Neural crest cell (in vitro differentiated cells): ENCODE results near the gene HYAL3. TPM values are rescaled to one million over a fixed set of nuclear protein-coding genes. Genes with fewer than 3 reads are reported as not detected.

ENCODE experiments used
- DNase-seq: peaks from one replicate; pipeline ENCODE4 v3.0.0; 2021; ENCODE audit warnings: low read depth, mixed read lengths, low spot score
- H3K27ac Mint-ChIP-seq: one replicate; pipeline ENCODE4 v1.8.0; 2021; ENCODE audit warnings: mild to moderate bottlenecking, mixed read lengths; ENCODE audit not compliant: unreplicated experiment
- H3K27me3 Mint-ChIP-seq: 2 replicates; pipeline ENCODE4 v1.8.0; 2021; ENCODE audit warnings: low read depth, mild to moderate bottlenecking, mixed read lengths
- H3K36me3 Mint-ChIP-seq: 2 replicates; pipeline ENCODE4 v1.8.0; 2021; ENCODE audit warnings: low read depth, mild to moderate bottlenecking, mixed read lengths
- H3K4me1 Mint-ChIP-seq: 2 replicates; pipeline ENCODE4 v1.8.0; 2021; ENCODE audit warnings: mixed read lengths
- H3K4me3 Mint-ChIP-seq: one replicate; pipeline ENCODE4 v1.8.0; 2021; ENCODE audit warnings: mild to moderate bottlenecking, mixed read lengths
- H3K9me3 Mint-ChIP-seq: 2 replicates; pipeline ENCODE4 v1.8.0; 2021; ENCODE audit warnings: mixed read lengths
- total RNA-seq: library from RNA; stranded (reverse); gene quantifications from 2 replicates; pipeline ENCODE4 v1.2.1, GENCODE V29; 2021
- TF ChIP-seq, protein P1 (sequence below): fragments of 200-600 bp; sonication (generic); conservative IDR thresholded peaks from 2 replicates; pipeline ENCODE4 v1.5.0; 2021; ENCODE audit warnings: antibody characterized with exemption, mild to moderate bottlenecking

HYAL3 gene
- total RNA-seq, 1 donor from 2014 or later, result 4.4 TPM

DNA sequence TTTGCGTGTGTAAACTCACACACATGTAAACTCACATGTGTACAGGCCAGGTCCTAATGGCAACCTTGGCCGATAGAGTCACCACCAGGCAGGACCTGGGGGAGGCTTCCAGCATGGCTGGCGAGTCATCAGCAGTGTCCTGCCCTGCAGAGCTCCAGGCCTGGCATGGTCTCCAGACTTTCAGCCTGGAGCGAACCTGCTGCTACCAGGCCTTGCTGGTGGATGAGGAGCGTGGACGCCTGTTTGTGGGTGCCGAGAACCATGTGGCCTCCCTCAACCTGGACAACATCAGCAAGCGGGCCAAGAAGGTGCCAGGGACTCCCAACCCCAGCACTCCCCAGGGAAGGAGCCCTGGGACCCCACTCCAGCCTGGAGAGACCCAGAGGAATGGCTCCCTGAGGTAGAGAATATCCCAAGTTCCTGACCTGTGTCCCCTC lies 29.2 kb downstream of the HYAL3 start:
- DNase-seq, result no peak
- no peak overlapping the region for H3K27ac Mint-ChIP-seq
- peaks cover 36% of the 10 kb centered on the region for H3K4me1 Mint-ChIP-seq
- H3K27me3 Mint-ChIP-seq, result peaks cover 39% of the 10 kb centered on the region
- no peaks in the 10 kb centered on the region for H3K36me3 Mint-ChIP-seq
- TF ChIP-seq, protein P1, sequence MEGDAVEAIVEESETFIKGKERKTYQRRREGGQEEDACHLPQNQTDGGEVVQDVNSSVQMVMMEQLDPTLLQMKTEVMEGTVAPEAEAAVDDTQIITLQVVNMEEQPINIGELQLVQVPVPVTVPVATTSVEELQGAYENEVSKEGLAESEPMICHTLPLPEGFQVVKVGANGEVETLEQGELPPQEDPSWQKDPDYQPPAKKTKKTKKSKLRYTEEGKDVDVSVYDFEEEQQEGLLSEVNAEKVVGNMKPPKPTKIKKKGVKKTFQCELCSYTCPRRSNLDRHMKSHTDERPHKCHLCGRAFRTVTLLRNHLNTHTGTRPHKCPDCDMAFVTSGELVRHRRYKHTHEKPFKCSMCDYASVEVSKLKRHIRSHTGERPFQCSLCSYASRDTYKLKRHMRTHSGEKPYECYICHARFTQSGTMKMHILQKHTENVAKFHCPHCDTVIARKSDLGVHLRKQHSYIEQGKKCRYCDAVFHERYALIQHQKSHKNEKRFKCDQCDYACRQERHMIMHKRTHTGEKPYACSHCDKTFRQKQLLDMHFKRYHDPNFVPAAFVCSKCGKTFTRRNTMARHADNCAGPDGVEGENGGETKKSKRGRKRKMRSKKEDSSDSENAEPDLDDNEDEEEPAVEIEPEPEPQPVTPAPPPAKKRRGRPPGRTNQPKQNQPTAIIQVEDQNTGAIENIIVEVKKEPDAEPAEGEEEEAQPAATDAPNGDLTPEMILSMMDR, result no peak
- H3K4me3 Mint-ChIP-seq, result no peak overlapping the region
- H3K9me3 Mint-ChIP-seq, result no peaks in the 10 kb centered on the region

DNA sequence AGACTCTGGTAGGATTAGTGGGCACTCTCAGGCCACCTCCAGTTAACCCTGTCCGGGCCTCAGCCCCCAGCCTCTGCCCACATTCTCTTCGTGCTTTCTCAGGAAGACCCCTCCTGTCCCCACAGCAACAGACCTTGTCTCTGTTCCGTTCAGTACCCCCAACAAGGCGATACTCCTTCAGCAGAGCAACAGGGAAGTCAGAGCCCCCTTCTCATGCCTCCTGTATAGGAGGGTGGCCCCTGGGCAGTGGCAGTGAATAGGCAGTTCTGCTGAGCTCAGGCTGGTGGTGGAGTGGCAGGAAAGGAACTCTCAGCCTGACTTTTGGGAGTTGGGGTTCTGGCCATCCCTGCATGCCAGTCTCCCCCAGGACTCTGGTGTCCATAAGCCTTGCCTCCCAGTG lies 29.7 kb downstream of the HYAL3 start:
- no peak overlapping the region for H3K27ac Mint-ChIP-seq
- TF ChIP-seq, protein P1, result no peak
- H3K4me3 Mint-ChIP-seq, result peak overlapping the region; percentile 51
- DNase-seq, result no peak
- H3K4me1 Mint-ChIP-seq, result peaks cover 35% of the 10 kb centered on the region
- H3K36me3 Mint-ChIP-seq, result no peaks in the 10 kb centered on the region
- H3K9me3 Mint-ChIP-seq, result no peaks in the 10 kb centered on the region
- H3K27me3 Mint-ChIP-seq, result peaks cover 34% of the 10 kb centered on the region

DNA sequence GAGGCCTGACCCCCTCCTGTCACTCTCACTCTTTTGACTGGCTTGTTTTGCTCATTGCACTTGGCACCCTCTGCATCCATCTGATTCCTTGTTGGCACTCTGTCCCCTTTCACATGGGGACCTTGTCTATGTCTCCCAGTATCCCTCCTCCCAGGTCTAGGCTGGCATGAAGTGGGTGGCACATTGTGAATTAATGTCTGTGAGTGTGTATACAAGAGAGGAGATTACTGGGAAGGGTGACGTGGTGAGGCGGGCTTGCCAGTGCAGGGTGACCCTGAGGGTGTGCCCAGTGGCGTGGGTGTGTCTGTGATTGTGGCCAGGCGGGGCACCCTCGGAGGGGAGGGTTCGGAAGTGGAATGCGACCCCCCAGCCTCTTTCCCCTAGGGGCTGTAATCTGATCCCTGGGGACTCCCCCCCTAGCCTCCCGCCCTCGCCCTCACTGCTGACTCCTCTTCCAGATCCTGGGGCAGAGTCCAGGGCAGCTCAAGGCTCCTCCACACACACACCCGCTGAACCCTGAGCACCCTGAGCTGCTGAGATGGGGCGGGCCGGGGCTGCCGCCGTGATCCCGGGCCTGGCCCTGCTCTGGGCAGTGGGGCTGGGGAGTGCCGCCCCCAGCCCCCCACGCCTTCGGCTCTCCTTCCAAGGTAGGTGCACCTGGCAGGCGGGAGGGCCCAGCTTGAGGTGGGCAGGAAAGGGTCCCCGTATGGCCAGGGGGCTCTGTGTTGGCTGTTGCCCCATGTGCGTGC lies 30.3 kb downstream of the HYAL3 start, which contains the start of gene SEMA3B:
TSS of gene SEMA3B (plus strand) at position 445 of the 749 bp plus-strand sequence. CDS start at position 539, 94 bp downstream.
- TF ChIP-seq, protein P1, result no peak
- Mint-ChIP-seq H3K9me3 (no peaks in the 10 kb centered on the region), H3K27me3 (peaks cover 28% of the 10 kb centered on the region), H3K4me3 (peak within 1 kb of the TSS; percentile 51), H3K4me1 (peaks cover 35% of the 10 kb centered on the region), H3K36me3 (no peaks in the 10 kb centered on the region), H3K27ac (no peak within 1 kb of the TSS)
- DNase-seq, result no peak

DNA sequence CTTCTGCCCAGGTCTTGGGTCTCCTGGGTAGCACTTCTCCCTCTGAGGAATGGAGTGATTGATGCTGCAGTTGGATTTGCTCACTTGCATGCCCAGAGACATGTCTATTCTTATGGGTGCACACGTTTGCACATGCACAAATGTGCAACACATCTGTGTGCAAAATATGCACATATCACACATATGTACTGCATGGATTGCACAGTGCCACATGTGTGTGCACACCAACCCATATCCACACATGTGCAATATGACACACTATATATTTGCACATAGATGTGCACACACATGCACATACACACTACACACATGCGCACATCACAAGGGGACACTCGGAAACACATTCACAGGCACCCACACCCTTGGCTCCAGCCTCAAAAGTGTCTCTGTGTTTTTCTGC lies 30.9 kb downstream of the HYAL3 start:
- TF ChIP-seq, protein P1, result no peak
- Mint-ChIP-seq H3K27me3 (peaks cover 25% of the 10 kb centered on the region), H3K4me3 (no peak overlapping the region), H3K36me3 (no peaks in the 10 kb centered on the region), H3K4me1 (peaks cover 39% of the 10 kb centered on the region), H3K27ac (no peak overlapping the region), H3K9me3 (no peaks in the 10 kb centered on the region)
- DNase-seq, result no peak

DNA sequence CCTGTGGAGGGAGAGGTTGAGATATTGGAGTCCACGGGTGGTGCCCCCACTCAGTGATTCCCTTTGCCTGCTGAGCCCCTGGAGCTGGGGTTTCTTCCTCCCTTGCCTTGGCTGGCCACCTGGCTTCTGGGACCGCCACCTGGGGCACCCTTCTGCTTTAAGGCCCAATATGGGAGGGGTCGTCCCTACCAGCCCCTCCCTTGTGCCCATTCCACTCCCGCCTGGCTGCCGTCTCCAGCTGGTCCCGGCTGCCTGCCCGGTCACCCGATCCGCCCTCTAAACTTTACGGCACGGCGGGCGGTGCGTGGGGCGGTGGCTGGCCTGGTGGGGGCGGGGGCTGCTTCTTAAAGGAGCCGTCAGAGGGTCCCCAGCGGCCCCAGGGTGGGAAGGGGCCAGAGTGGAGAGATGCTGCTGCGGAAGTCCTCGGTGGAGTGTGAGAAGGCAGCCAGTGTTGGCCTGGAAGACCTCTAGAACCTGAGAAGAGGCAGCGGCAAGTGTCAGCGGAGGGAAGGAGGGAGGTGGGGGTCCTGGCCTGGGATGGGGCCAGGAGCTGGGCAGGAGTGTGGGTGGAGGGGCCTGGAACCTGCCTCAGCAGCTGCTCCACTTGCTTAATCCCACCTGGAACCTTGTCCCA lies 31.8 kb downstream of the HYAL3 start:
- Mint-ChIP-seq H3K36me3 (no peaks in the 10 kb centered on the region), H3K27ac (no peak overlapping the region), H3K27me3 (peaks cover 18% of the 10 kb centered on the region), H3K4me1 (peaks cover 41% of the 10 kb centered on the region), H3K4me3 (peak overlapping the region; percentile 19), H3K9me3 (no peaks in the 10 kb centered on the region)
- TF ChIP-seq, protein P1, result no peak
- no peak for DNase-seq
